HG03469 (cell line): ENCODE results near the gene KRT83.
"Not testable (repeated sequence)": the region's sequence is repeated elsewhere in the genome, so short reads cannot be mapped to it uniquely, and the experiment has no call there.

ENCODE experiments used
- ATAC-seq: cut with Tn5 transposase; IDR thresholded peaks from one replicate; pipeline ENCODE4 v1.9.1; 2021; ENCODE audit warnings: mild to moderate bottlenecking, moderate library complexity, moderate number of reproducible peaks; ENCODE audit not compliant: unreplicated experiment

The KRT83 gene

GRCh38 chr12:52312086-52312485, 9.1 kb downstream of the KRT83 start:
- ATAC-seq = no peak

GRCh38 chr12:52311285-52311648, 9.9 kb downstream of the KRT83 start:
- ATAC-seq = no peak

DNA sequence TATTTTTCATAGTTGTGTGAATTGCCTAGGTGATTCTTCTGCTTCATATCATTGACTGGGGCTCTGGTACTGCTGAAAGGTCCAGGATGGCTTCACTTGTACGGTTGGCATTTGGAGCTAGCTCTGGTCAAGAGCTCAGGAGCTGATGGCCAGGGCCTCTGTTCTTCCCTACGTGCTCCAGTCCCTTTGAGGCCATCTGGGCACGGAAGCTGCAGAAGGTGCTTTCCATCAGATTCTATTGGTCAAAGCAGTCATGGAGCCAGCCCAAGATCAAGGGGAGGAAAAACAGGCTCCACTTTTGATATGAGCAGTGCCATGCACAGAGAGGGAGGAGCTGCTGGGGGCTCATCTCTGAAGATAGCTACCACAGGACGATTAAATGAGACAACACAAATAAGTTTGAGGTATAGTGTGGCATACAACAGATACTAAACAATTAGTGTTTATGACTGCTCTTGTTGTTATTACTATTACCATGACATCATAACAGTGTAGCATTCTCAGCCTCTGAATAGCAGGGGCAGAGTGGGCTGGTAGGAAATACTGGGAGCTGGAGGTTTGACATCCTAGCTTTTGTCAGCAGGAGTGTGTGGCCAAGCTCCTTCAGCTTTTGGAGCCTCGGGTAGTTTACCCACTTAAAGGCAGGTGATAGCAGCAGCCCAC, 10.4 kb downstream of the KRT83 start:
- no peak for ATAC-seq

DNA sequence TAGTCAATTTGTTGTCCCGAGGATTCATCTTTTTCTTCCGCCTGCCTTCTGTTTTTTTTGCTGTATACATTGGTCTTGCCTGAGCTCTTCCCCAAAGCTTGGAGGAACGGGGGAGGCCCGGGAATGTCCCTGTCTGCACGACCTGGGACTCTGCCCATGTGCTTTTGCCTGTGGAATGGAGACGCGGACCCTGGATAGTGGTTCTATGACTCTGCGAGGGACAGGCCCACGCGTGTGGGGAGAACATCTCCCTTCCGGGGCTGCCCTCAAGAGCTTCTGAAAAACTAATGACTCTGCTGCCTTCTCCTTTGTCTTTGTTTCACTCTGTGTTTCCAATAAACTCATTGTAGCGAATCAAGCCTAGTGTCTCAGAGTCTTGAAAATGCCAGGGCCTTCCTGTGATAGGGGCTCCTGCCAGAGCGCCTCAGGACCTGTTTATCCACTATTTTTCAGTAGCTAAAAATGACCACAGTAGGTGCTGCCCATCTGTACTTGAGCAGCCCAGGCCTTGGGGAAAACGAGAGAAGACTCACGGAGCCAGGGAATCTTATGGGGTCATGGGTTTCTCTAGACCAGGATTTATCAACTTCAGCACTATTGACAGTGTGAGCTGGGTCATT, 12.3 kb downstream of the KRT83 start:
- ATAC-seq = no peak

DNA sequence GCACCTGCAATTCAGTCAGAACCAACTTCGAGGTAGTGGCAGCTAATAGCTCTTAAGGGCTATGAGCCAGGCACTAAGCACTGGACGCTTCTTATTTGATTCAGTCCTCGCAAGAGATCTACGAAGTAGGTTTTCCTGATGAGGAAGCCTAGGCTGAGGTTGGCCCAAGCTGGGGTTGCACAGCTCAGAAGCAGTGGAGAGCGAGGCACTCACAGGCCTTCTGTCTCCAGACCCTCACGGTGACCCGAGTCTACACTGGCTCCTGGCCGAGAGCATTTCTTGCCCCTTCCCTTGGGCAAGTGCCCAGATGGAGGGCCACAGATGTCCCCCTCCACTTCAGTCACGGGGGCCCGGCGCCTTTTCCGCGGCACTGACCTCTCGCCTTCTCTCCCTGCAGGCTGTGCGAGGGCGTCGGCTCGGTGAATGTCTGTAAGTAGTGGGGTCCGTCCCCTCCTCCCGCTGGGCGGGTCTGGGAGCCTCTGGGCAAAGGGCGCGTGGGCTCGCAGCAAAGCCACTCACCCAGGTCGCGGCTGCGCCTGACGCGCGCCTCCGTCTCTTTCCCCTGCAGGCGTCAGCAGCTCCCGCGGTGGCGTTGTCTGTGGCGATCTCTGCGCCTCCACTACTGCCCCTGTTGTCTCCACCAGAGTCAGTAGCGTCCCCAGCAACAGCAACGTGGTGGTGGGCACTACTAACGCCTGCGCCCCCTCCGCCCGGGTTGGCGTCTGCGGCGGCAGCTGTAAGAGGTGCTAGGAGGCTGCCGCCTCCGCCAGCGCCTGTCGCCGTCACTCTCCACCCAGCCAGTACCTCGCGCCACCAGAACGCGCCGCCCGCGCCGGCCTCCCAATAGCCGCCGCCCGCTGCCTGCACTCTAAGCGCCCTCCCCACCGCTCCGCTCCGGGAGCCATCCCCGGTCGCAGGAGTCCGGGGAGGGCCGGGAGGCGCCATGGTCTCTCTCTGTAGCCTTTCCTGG, 13.1 kb downstream of the KRT83 start:
- no peak for ATAC-seq

DNA sequence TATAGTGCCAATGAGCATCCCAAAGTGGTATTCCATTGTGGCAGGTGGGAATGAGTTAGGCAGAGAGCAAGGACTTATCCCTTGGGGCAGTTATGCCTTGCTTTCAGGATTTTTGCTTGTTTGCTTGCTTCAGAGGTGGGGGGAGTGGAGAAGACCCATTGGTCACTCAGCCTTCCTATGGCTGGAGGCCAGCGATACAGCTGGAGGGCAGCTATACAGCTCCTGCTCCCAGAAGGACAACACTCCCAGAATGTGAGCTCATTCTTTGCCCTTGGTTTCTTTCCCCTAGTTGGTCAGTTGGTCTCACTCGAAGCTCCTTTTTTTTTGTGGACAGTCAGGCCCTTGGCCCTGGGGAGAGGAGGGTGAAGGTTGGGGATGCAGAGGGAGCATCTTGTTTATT, 14.5 kb downstream of the KRT83 start:
- no peak for ATAC-seq

GRCh38 chr12:52305921-52306705, 15.1 kb downstream of the KRT83 start:
- no peak for ATAC-seq

DNA sequence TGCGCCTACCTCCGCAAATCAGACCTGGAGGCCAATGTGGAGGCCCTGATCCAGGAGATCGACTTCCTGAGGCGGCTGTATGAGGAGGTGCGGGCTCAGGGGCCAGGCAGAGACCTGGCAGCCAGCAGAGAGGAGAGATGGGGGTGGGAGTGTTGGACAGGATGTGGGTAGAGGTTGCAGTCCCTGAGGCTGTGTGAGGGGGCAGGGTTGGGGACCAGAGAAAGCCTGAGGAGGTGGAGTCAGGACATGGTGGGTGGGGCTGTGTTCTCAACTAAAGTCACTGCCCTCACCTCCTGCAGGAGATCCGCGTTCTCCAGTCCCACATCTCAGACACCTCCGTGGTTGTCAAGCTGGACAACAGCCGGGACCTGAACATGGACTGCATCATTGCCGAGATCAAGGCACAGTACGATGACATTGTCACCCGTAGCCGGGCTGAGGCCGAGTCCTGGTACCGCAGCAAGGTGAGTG, 16.2 kb downstream of the KRT83 start:
- ATAC-seq = peak; percentile 59

- not testable (repeated sequence) for ATAC-seq
Measured at GRCh38 chr12:52302242-52302914, 18.8 kb downstream of the KRT83 start.

GRCh38 chr12:52301721-52302120, 19.5 kb downstream of the KRT83 start:
- ATAC-seq = not testable (repeated sequence)

DNA sequence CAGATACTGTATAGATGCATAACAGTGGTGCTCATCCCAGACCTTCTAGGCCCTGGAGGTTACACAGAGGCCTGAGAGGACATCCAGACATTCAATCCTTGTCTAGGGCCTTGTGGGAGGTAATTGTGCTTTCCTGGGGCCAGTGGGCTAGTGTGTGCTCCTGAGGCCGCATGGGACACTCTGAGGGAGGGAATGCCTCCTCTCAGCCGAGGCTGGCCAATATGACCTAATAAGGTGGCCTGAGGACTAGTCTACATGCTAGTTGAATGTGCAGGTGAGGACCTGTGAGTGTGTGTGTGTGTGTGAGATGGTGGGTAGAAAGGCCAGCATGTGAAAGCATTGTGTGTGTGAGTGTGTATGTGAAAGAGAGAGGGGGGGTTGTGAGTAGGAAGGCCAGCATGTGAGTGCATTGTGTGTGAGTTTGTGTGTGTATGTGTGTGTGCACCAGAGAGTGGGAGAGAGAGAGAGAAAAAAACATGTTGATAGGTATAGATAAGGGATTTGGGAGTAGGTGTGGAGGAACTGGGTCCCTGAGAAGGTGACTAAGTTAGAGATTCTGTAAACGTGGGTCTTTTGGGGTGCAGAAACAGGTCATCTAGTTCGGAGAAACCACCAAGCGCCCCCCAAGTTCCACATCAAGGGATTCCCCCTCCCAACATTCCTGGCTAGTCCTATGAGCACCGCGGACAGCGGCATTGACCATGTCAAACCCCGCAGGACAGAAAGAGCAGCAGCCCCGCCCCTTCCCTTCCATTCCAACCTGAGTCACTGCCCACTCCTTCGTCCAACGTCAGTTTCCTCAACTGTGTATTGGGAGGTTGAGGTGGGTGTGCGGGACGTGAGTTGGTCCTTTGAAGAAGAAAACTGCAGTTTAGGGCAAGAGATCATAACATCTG, 20.2 kb downstream of the KRT83 start:
- no peak for ATAC-seq

DNA sequence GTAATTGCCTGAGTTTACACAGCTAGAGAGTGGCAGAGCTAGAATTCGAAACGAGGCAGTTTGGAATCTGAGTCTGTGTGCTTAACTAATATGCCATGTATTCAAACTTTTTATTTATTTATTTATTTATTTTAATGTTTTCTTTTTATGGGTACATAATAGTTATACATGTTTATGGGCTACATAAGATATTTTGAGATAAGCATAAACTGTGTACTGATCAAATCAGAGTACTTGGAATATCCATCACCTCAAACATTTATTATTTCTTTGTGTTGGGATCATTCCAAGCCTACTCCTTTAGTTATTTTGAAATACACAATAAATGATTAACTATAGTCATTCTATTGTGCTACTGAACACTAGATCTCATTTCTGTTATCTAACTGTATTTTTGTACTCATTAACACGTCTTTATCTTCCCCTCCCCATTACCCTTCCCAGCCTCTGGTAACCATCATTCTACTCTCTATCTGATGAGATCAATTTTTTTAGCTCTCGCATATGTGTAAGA, 22.5 kb downstream of the KRT83 start:
- no peak for ATAC-seq

- ATAC-seq = no peak
Measured at GRCh38 chr12:52296572-52297215, 24.5 kb downstream of the KRT83 start.

GRCh38 chr12:52295663-52296062, 25.5 kb downstream of the KRT83 start:
- ATAC-seq = no peak

- no peak for ATAC-seq
Measured at GRCh38 chr12:52294803-52295202, 26.4 kb downstream of the KRT83 start.

GRCh38 chr12:52293926-52294325, 27.3 kb downstream of the KRT83 start:
- no peak for ATAC-seq

- ATAC-seq = no peak
Measured at GRCh38 chr12:52291267-52291935, 29.8 kb downstream of the KRT83 start, which contains the start of gene KRT81. Gene KRT81, minus strand, starts transcription at chr12:52291534. Its CDS starts 69 bp downstream, at chr12:52291465.
